GM18909 (cell line): ENCODE data around the gene TIE1.

Experiments
- ATAC-seq: cut with Tn5 transposase; IDR thresholded peaks from one replicate; pipeline ENCODE4 v1.9.1; 2021; ENCODE audit warnings: mild to moderate bottlenecking; ENCODE audit not compliant: unreplicated experiment, poor library complexity

The TIE1 gene

DNA sequence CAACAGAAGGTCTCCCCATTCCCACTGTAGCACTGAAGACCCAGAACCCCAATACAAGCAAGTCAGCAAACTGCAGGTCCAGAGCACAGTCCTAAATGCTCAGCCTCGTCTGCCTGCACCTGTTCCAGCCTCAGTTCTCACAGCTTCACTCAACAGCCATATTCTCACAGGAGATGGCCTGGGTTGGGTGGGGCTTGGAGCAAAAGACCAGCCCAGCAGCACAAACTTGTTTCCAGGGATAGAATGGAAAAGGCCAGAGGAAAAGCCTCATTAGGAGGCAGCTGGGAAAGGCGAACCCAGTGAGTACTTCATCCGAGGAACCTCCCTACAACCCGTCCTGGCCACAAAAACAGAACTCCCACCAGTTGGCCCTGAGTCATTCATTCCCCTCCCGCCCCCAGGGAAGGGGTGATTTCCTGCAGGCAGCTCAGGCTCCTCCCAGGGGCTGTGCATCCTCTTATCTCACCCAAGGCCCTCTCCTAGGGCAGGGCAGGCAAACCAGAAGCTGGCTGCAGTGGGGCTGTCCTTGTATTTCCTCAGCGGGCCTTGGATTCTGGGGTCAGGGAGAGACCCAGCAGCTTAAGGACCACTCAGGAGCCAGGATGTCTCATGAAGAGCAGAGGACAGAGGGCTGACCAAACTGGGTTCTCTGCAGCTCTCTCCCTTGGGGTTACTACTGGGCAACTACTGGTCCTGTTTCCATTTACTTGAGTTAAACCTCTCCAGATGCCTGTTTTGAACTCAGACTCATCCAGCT lies 29.4 kb downstream of the TIE1 start:
- no peak for ATAC-seq

DNA sequence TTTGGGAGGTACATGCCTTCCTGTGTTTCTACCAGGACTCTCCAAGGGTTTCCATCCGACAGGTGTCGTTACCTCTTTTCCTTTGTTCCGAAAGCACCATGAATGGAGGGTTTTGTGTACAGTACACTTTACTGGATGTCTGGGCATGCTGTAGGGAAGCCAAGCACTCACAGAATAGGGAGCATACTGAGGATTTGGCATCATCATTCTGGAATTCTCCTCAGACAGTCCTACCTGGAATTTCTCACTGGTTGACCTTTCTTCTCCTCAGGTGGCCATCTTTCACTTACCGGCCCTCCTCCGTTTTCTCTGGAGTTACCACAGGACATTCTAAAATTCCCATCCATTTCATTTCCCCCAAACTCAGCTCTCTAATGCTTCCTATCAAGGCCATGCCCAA lies 30.9 kb downstream of the TIE1 start:
- no peak for ATAC-seq

DNA sequence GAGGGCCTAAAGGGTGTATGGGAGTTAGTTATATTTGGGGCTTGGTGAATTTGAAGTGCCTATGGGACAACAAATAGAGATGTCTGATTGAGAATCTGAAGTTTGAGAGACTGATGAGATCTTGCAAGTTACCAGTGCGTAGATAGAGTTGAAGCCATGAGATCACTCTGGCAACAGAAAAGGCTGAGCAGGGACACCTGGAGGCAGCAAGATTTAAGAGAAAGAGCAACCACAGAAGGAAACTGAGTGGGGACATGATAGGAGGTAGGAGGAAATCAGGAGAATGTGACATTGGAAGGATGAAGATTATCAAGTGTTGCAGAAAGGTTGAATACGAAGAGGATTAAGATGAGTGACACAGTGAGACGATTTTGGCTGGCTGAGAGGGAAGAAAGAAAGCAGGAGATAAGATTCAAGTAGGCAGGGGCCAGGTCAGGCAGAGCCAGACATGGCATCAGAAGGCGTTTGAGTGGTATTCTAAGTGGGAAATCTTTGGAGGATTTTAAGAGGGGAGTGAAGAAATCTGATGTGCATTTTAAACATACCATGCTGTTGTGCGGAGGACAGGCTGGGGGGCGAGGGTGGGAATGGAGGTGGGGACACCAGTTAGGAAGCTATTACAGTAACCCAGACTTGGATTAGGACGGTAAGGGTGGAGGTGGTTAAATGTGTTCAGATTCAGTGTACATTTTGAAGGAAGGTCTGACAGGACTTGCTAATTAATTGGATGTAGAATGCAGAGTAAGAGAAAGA lies 33.8 kb downstream of the TIE1 start:
- ATAC-seq, result no peak

GRCh38 chr1:43337588-43337987 lies 36.8 kb downstream of the TIE1 start, which contains the start of gene MPL:
Gene MPL (plus strand): TSS chr1:43337818. CDS start chr1:43337849, 31 bp downstream.
- no peak for ATAC-seq

DNA sequence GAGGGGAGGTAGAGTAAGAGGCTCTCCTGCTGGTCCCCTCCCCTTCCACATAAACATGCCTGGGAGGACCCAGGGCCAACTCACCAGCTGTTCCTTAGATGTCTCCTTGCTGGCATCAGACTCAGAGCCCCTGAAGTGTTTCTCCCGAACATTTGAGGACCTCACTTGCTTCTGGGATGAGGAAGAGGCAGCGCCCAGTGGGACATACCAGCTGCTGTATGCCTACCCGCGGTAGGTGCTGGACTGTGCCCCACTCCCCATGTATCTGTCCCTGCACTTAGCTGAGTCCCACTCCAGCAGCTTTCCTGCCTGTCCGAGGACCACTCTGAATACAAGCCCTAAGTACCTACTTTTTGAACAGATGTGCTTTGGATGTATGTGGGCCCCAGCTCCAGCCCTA lies 37.2 kb downstream of the TIE1 start:
- no peak for ATAC-seq

- no peak for ATAC-seq
These were observed 38.9 kb downstream of the TIE1 start for GRCh38 chr1:43339584-43340232.

DNA sequence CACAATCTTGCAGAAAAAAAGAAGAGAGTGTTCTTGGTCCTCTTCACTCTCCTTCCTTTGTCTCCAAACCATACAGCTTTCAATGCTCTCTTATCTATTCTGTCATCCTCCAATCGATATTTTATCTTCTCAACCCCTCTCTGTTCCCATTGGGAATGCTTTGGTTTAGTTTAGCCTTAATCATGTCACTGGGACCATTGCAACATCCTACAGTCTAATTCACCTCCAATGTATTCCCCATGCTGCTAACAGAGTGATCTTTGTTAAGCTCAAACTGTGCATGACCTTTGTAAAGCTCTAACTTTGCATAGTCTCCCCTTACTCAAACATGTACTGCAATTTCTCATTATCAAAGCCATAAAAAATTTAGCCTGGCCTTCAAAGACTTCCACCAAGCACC lies 39.8 kb downstream of the TIE1 start:
- no peak for ATAC-seq

GRCh38 chr1:43344267-43344850 lies 43.6 kb downstream of the TIE1 start:
- ATAC-seq, result no peak

GRCh38 chr1:43345120-43345519 lies 44.3 kb downstream of the TIE1 start:
- no peak for ATAC-seq

GRCh38 chr1:43346636-43347035 lies 45.9 kb downstream of the TIE1 start:
- ATAC-seq, result no peak

DNA sequence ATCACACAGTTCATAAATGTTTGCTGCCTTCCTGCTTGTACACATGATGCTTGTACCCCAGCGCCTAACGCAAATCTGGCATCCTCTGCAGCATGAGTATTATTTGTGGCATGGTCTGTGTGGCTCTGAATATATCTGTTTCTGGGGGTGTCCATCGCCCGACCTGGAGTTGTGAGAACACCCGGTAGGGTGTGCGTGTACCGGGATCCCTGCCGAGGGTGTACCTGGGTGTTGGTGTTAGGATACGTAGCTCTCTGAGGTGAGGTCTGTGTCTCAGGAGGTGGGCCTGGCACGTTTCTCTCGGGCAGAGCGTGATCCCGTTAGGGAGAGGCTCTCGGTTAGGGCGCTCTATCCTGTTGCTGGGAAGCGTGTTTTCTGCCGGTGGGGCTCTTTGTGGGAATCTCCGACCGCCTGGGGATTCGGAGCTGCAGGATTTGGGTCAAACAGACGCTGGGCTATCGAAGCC lies 47.6 kb downstream of the TIE1 start:
- ATAC-seq, result no peak

GRCh38 chr1:43348809-43349593 lies 48.2 kb downstream of the TIE1 start:
- no peak for ATAC-seq

GRCh38 chr1:43349594-43350306 lies 49.0 kb downstream of the TIE1 start:
- no peak for ATAC-seq

- no peak for ATAC-seq
These were observed 50.2 kb downstream of the TIE1 start for GRCh38 chr1:43350976-43351375.

DNA sequence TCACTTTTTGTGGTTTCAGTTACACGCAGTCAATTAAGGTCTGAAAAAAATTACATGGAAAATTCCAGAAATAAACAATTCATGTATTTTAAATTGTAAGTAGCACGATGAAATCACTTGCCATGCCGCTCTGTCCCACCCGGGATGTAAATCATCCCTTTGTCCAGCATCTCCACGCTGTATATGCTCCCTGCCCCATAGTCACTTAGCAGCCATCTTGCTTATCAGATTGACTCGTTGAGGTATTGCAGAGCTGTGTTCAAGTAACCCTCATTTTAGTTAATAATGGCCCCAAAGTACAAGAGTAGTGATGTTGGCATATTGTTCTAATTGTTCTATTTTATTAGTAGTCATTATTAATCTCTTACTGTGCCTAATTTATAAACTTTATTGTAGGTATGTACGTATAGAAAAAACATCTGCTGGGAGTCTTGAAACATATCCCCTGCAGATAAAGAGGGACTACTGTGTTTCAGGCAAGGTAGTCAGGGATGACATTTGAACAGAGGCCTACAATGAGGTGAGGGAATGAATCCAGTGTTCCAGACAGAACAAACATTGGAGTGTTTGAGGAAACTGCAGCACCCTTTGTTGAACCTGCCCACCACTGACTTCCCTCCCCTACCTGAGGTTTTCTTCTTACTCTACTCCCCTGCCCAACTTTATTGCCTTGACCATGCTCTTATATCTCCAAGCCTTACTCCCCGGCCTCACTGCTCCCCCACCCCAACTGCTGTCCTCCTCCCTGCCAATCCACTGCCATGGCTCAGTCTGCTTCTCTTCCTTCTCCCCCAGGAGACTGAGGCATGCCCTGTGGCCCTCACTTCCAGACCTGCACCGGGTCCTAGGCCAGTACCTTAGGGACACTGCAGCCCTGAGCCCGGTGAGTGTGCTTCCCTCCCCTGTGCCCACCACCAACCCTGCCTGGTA lies 50.9 kb downstream of the TIE1 start:
- no peak for ATAC-seq

- no peak for ATAC-seq
These were observed 51.5 kb downstream of the TIE1 start for GRCh38 chr1:43352351-43352705.

GRCh38 chr1:43352881-43353280 lies 52.1 kb downstream of the TIE1 start:
- no peak for ATAC-seq

GRCh38 chr1:43354471-43354870 lies 53.7 kb downstream of the TIE1 start:
- ATAC-seq, result no peak
